SK-N-SH treated with all-trans-retinoic acid at 6 μM for 48 hours (cell line): ENCODE measurements around the gene ZNF493.

Experiments used
- ARNTL ChIP-seq: fragments of 450-650 bp; formaldehyde crosslinking; IDR thresholded peaks from 2 replicates; pipeline ENCODE4 v1.5.0; 2020; ENCODE audit warnings: low read depth, mild to moderate bottlenecking, moderate library complexity, borderline replicate concordance
- BACH2 ChIP-seq: fragments of 250-450 bp; sonication (Bioruptor Pico); IDR thresholded peaks from 2 replicates; pipeline ENCODE4 v1.9.0; 2021; ENCODE audit warnings: mild to moderate bottlenecking, borderline replicate concordance
- CSDC2 ChIP-seq: fragments of 250-450 bp; sonication (Bioruptor Pico); IDR thresholded peaks from 2 replicates; pipeline ENCODE4 v1.5.0; 2020; ENCODE audit warnings: mild to moderate bottlenecking, moderate library complexity
- TCF4 ChIP-seq: fragments of 250-450 bp; sonication (Bioruptor Pico); IDR thresholded peaks from 2 replicates; pipeline ENCODE4 v1.8.0; 2021; ENCODE audit warnings: mild to moderate bottlenecking, moderate library complexity, borderline replicate concordance
- TOX ChIP-seq: fragments of 250-450 bp; sonication (Bioruptor Pico); IDR thresholded peaks from 2 replicates; pipeline ENCODE4 v1.8.0; 2021; ENCODE audit warnings: mild to moderate bottlenecking, moderate library complexity, borderline replicate concordance
- ZC3H10 ChIP-seq: fragments of 250-450 bp; sonication (Bioruptor Pico); IDR thresholded peaks from 2 replicates; pipeline ENCODE4 v1.5.1; 2021; ENCODE audit warnings: mild to moderate bottlenecking, moderate library complexity
- ZFP3 ChIP-seq: fragments of 250-450 bp; sonication (Bioruptor Pico); IDR thresholded peaks from 2 replicates; pipeline ENCODE4 v1.5.0; 2020; ENCODE audit warnings: mild to moderate bottlenecking, moderate library complexity
- ZNF8 ChIP-seq: fragments of 450-650 bp; formaldehyde crosslinking; IDR thresholded peaks from 2 replicates; pipeline ENCODE4 v1.5.0; 2020; ENCODE audit warnings: mild to moderate bottlenecking, moderate library complexity
- TF ChIP-seq, protein P1 (sequence below): fragments of 250-450 bp; sonication (Bioruptor Pico); IDR thresholded peaks from 2 replicates; pipeline ENCODE4 v1.5.1; 2020; ENCODE audit warnings: low read depth, mild to moderate bottlenecking, moderate library complexity
- TF ChIP-seq, protein P2 (sequence below): fragments of 250-450 bp; sonication (Bioruptor Pico); IDR thresholded peaks from 2 replicates; pipeline ENCODE4 v1.8.0; 2020; ENCODE audit warnings: mild to moderate bottlenecking, moderate library complexity, borderline replicate concordance
- TF ChIP-seq, protein P3 (sequence below): fragments of 250-450 bp; sonication (Bioruptor Pico); IDR thresholded peaks from 2 replicates; pipeline ENCODE4 v1.5.0; 2020; ENCODE audit warnings: mild to moderate bottlenecking, moderate library complexity
- TF ChIP-seq, protein P4 (sequence below): fragments of 250-450 bp; sonication (Bioruptor Pico); IDR thresholded peaks from 2 replicates; pipeline ENCODE4 v1.8.0; 2021; ENCODE audit warnings: low read depth, mild to moderate bottlenecking, moderate library complexity, borderline replicate concordance

DNA sequence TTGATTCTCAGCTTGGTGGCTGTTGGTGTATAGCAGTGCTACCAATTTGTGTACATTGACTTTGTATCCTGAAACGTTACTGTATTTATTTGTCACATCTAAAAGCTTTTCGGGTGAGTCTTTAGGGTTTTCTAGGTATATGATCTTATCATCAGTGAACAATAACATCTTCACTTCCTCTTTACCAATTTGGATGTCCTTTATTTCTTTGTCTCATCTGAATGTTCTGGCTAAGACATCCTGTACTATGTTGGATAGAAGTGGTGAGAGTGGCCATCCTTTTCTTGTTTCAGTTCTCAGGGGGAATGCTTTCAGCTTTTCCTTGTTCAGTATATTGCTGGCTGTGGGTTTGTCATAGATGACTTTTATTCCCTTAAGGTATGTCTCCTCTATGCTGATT is 44.1 kb upstream of the ZNF493 start:
- TF ChIP-seq, protein P1, sequence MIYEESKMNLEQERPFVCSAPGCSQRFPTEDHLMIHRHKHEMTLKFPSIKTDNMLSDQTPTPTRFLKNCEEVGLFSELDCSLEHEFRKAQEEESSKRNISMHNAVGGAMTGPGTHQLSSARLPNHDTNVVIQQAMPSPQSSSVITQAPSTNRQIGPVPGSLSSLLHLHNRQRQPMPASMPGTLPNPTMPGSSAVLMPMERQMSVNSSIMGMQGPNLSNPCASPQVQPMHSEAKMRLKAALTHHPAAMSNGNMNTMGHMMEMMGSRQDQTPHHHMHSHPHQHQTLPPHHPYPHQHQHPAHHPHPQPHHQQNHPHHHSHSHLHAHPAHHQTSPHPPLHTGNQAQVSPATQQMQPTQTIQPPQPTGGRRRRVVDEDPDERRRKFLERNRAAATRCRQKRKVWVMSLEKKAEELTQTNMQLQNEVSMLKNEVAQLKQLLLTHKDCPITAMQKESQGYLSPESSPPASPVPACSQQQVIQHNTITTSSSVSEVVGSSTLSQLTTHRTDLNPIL (CRISPR knock-in tag): no peak
- TF ChIP-seq, protein P2, sequence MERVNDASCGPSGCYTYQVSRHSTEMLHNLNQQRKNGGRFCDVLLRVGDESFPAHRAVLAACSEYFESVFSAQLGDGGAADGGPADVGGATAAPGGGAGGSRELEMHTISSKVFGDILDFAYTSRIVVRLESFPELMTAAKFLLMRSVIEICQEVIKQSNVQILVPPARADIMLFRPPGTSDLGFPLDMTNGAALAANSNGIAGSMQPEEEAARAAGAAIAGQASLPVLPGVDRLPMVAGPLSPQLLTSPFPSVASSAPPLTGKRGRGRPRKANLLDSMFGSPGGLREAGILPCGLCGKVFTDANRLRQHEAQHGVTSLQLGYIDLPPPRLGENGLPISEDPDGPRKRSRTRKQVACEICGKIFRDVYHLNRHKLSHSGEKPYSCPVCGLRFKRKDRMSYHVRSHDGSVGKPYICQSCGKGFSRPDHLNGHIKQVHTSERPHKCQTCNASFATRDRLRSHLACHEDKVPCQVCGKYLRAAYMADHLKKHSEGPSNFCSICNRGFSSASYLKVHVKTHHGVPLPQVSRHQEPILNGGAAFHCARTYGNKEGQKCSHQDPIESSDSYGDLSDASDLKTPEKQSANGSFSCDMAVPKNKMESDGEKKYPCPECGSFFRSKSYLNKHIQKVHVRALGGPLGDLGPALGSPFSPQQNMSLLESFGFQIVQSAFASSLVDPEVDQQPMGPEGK (CRISPR knock-in tag): no peak
- TF ChIP-seq, protein P3, sequence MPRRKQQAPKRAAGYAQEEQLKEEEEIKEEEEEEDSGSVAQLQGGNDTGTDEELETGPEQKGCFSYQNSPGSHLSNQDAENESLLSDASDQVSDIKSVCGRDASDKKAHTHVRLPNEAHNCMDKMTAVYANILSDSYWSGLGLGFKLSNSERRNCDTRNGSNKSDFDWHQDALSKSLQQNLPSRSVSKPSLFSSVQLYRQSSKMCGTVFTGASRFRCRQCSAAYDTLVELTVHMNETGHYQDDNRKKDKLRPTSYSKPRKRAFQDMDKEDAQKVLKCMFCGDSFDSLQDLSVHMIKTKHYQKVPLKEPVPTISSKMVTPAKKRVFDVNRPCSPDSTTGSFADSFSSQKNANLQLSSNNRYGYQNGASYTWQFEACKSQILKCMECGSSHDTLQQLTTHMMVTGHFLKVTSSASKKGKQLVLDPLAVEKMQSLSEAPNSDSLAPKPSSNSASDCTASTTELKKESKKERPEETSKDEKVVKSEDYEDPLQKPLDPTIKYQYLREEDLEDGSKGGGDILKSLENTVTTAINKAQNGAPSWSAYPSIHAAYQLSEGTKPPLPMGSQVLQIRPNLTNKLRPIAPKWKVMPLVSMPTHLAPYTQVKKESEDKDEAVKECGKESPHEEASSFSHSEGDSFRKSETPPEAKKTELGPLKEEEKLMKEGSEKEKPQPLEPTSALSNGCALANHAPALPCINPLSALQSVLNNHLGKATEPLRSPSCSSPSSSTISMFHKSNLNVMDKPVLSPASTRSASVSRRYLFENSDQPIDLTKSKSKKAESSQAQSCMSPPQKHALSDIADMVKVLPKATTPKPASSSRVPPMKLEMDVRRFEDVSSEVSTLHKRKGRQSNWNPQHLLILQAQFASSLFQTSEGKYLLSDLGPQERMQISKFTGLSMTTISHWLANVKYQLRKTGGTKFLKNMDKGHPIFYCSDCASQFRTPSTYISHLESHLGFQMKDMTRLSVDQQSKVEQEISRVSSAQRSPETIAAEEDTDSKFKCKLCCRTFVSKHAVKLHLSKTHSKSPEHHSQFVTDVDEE (CRISPR knock-in tag): no peak
- TF ChIP-seq CSDC2 (CRISPR knock-in tag) (no peak), ARNTL (CRISPR knock-in tag) (no peak), ZNF8 (no peak), TOX (CRISPR knock-in tag) (no peak), ZC3H10 (CRISPR knock-in tag) (no peak), ZFP3 (CRISPR knock-in tag) (no peak), BACH2 (no peak), TCF4 (CRISPR knock-in tag) (no peak)
- TF ChIP-seq, protein P4, sequence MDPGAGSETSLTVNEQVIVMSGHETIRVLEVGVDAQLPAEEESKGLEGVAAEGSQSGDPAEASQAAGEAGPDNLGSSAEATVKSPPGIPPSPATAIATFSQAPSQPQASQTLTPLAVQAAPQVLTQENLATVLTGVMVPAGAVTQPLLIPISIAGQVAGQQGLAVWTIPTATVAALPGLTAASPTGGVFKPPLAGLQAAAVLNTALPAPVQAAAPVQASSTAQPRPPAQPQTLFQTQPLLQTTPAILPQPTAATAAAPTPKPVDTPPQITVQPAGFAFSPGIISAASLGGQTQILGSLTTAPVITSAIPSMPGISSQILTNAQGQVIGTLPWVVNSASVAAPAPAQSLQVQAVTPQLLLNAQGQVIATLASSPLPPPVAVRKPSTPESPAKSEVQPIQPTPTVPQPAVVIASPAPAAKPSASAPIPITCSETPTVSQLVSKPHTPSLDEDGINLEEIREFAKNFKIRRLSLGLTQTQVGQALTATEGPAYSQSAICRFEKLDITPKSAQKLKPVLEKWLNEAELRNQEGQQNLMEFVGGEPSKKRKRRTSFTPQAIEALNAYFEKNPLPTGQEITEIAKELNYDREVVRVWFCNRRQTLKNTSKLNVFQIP (CRISPR knock-in tag): no peak
